ELF-1 (cell line): ENCODE results near the gene TMEM40.
"Not testable (repeated sequence)": the region's sequence is repeated elsewhere in the genome, so short reads cannot be mapped to it uniquely, and the experiment has no call there.

ENCODE experiments used
- DNase-seq: peaks from one replicate; pipeline ENCODE4 v3.0.0-alpha.2; 2016; ENCODE audit warnings: low read depth, low spot score

TMEM40 gene

DNA sequence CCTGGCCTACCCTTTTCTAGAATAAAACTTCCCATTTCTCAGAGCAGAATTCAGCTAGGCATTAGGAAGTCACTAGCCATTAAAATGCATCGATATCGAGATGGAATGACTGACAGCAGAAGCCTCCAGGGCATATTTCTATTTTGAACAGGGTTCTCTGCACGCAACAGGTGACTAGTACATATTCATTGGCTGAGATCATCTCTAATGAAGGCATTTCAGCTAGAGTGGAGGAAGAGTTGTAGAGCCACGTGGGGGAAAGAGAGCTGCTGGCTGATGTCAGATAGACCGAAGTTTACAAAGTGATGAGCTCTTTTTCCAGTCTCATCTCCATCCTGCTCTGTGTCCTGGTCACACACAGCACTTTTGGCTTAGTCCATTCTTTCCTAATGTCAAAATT lies 7.5 kb downstream of the TMEM40 start:
- DNase-seq: no peak

DNA sequence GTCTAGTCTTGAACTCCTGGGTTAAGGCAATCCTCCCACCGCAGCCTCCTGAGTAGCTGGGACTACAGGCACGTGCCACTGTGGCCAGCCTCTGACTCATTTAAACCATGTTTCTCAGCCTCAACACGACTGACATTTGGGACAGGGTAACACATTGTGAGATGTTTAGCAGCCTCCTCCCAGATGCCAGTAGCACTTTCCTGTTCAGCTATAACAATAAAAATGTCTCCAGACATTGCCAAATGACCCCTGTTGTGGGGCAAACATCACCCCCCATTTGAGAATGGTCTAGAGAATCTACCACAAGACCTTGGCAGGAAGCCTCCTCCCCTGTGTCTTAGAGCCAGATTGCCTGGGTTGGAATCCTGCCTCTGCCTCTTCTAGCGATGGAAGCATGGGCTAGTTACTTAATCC lies 8.4 kb downstream of the TMEM40 start:
- DNase-seq: no peak

DNA sequence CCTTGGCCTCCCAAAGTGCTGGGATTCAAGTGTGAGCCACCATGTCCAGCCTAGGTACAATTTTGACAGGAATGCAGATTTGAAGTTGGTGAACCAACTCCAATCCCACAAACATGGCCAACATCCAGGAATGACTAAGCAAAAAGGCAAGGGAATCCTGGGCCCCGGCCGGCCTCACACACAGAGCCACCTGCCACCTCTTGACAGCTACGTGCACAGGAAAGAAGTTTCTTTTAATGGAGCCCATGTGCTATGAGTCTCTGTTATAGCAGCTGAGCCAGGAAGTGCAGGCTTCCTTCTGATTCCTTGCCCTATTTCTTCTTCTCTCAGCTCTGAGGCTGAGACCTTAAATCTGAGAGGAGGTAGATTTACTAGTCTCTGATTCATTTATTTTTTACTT lies 8.8 kb downstream of the TMEM40 start:
- no peak for DNase-seq

DNA sequence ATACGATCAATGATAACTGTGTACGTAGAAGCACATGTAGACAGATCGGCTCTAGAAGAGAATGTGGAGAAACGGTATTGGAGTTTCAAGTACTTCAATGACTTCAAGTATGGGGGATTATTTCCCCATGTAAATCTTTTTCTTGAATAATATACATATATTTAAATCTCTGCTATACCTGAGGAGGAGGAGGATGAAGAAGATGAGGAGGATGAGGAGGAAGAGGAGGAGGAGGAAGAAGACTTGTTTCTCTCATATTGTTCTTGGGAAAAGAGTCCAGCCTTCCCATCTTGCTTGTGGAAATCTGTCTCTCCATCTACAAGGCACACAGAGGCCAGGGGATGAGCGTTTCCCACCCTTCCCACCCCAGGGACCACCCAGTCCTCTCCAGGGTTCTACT lies 10.6 kb downstream of the TMEM40 start:
- no peak for DNase-seq

DNA sequence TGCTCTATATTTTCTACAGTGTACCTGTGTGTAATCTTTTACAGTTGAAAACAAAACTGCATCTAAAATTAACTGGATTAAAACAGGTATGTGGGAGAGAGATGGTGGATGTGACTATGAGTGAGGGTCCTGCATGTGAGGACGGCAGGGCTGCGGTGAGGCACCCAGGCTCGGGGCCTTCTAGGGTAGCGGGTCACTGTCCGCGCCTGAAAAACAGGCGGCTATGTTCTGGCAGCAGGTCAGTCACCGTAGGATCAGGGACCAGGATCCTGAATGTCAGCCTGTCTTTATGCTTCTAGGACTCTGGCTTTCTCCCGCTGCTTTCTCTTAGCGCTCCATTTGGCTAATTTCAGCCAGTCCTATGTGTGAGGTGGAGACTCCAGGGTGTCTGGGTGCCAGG lies 12.6 kb downstream of the TMEM40 start:
- no peak for DNase-seq

DNA sequence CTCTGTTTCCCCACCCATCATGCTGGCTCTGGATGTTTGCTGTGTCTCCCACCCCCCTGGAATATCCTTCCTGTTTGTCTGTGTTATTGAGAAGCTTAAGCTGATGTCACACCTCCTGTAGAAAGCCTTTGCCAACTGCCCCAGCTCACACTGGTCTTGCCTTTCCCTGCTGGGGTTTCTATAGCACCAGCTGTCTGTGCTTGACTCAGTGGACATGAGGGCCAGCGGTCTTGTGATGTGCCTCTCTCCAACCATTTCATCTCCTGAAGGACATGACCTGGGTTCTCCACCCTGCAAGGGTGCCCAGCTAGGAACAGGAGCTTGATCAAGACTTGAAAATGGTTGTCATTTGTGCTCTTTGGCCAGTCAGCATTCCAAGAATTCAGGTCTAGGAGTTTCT lies 14.7 kb downstream of the TMEM40 start:
- no peak for DNase-seq

DNA sequence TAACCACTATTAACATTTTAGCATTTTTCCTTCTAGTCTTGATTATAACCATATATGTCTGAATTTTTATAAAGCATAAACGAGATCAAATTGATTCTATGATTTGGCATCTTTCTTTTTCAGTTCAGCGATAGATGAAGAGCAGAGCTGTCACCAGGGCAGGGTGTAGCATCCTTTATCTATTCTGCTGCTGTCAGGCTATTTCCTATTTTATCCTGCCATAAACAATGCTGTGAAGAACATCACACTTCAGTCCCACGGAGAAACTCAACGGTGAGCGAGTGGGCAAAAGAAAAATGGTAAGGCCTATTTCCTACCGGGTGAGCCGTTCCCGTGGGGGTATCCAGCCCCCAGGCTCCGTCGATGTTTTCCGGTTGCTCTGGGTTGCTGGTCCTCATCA lies 15.5 kb downstream of the TMEM40 start:
- DNase-seq: no peak

DNA sequence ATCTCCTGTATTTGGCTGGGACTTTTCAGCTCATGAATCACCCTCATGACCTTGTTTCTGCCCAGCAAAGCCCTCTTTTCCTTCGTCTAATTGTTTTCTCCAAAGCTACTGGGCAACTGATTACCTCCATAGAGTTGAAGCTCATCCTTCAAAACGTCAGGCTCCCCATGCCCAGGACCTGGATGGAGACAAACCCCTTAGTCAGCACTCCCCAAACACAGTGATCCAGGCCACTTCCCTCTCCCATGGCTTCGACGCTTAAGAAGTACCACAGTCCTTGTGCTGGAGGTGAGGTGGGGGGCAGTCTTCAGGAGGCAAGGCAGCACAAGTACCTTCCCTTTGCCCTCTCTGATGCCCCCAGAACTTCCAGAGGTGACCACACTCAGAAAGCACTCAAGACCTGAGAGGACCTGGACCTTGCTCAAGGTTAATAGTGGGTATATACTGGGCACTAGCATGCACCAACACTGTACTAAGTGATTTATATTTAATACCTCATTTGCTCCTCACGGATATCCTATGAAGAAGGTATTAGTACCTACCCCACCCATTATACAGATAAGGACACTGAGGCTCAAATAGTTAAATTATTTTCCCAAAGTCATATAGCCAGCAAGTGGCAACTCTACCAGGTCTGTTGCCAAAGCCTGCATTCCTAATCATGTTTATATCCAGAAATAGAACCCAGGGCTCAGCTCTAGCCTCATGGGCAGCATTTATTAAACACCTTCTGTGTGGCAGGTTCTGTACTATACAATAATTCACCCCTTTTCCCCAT lies 16.5 kb downstream of the TMEM40 start:
- no peak for DNase-seq

DNA sequence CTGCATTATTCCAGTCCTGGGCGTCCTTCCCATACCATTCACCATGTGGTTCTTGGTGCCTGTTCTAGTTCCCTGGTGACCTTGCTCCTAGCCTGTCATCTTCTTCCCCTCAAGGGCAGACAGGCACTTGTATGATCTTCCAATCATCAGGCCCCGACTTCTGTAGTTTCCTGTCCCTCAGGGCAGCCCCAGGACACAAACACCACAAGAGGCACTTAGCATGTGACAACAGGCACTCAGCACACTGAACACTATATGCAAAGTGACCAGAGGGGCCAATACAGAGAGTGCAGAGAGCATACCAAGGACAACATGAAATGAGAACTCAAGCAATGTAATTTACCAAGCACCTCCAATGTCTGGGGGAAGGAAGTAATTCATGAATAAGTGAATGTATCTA lies 17.9 kb downstream of the TMEM40 start:
- DNase-seq: peak; percentile 68

DNA sequence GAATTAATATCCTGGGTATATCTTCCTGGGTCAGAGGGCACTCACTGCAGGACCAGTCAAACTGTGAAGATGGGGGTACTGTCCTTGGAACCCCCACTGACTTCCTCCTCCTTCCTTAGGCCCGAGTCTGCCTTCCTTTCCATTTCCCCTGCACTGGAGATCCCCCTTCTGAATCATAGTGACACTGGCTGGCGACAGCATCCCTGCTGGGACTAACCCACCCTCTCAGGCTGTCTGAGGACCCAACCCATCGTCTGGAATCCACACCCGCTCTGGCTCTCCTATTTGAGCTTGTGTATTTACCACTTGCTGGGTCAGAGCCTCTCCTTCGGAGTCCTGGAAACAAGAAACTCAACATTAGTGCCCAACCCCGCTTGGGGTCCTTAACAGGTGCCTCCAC lies 21.2 kb downstream of the TMEM40 start:
- DNase-seq: peak; percentile 34

DNA sequence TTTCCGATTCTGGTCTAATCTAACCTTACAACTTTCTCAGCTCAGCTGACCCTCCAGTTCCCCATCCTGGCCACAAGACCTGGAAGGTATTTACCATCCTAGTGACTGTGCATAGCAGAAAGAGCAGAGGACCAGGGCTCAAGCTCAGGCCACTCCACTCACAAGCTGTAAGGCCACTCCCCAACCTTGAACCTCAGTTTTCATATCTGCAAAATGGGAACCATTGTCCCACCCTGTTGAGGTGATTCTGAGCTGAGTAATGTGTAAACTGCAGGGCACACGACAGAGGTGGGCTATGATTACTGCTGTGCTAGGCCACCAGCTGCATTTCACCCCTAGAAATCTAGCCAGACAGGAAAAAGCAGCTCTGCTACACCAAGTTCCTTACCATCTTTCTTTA lies 21.7 kb downstream of the TMEM40 start:
- no peak for DNase-seq

DNA sequence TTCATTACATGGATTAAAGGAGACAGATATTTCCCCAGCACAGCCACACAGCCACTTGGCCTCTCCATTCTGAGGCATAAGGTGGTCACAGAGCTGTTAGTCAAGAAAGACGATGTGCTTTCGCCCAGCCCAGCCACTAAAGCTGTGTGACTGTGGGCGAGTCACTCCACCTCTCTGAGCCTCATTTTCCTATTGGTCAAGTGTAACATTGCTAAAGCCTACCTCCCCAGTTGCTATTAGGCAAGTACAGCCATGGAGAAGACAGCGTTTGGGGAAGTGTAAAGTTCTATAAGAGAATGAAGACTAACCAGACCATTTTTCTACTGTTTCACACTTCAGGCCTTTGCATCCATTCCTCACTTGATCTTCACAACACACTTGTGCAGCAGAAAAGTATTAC lies 24.1 kb downstream of the TMEM40 start:
- DNase-seq: no peak

DNA sequence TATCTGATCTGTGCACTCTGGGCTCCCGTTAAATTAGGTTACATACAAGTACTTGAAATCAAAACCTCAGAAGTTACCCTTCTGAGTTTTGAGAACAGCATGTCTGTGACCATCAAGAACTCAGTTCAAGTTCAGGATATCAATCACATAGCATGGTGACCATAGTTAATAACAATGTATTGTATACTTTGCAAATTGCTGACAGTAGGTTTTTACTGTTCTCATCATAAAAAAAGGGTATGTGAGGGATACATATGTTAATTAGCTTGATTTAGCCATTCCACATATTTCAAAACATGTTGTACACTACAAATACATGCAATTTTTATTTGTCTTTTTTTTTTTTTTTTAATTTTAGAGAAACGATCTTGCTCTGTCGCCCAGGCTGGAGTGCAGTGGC lies 25.5 kb downstream of the TMEM40 start:
- DNase-seq: no peak

DNA sequence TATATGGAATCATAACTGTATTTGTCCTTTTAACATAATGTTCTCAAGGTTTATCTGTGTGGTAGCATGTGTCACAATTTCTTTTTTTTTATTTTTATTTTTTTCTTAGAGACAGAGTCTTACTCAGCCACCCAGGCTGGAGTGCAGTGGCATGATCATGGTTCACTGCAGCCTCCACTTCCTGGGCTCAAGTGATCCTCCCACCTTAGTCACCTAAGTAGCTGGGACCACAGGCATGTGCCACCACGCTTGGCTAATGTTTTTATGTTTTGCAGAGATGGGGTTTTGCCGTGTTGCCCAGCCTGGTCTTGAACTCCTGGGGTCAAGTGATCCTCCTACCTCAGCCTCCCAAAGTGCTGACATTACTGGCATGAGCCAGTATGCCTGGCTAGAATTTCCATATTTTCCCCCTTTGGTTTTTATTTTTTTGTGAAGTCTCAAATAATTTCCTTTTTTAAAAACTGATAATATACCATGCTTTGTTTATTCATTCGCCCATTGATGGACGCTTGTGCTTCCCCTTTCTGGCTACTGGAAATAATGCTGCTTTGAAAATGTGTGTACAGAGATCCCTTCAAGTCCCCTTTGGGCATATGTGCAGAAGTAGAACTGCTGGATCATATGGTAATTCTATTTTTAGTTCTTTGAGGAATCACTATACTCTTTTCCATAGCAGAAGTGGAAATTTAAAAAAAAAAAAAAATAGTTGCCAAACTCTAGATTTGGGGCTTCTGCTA lies 28.4 kb downstream of the TMEM40 start:
- no peak for DNase-seq

DNA sequence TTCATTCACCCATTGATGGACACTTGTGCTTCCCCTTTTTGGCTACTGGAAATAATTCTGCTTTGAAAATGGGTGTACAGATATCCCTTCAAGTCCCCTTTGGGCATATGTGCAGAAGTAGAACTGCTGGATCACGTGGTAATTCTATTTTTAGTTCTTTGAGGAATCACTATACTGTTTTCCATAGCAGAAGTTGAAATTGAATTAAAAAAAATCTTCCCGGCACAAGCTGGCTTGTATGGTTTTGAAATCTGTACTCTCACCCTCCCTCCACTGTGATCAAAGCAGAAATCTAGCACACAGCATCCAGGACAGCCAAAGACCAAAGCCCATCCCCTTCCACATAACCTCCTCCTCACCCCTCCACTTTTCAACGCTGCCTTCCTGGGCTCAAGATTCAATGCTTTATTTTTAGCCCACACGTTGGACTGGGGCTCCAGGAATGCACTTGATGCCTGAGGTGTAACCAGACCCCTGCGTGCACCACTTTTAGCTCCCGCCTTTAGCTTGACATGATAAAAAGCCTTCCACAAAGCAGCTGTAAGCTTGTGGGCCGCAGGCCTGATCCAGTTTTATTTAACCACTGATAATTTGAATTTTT lies 29.9 kb downstream of the TMEM40 start:
- peak; percentile 28 for DNase-seq

DNA sequence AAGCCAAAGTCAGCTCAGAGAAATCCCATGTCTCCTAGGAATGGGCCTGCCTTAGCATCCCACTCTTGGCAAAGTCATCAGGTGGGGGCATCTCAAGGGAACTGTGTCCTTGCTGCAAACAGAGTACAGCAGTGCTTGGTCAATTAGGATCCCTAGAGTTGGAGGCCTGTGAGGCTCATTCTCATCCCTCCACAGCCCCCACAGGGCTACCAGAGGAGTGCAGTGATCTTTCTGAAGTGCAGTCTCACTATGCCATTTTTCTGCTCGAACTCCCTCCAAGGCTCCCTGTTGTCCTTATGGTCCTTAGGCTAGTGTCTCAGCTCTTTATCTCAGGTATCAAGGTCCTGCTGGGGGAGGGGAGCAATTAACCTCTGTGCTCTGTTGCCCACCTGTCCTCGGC lies 31.1 kb downstream of the TMEM40 start:
- no peak for DNase-seq

DNA sequence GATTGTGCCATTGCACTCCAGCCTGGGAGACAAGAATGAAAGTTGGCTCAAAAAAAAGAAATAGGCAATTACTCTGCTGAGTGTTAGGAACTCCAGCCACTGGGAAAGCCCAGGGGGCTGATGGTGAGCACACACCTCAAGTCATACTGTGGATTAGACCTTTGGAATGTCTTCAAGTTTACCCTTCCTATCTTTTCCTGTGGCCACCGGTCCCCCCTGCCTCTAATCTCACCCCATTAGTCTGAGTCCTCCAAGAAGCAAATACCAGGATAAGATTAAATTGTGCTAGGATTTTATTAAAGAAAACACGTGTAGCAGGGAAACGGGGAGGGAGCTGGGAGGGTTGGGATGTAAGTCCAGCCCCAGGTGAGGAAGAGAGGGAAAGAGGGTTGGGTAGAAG lies 31.6 kb downstream of the TMEM40 start:
- no peak for DNase-seq

DNA sequence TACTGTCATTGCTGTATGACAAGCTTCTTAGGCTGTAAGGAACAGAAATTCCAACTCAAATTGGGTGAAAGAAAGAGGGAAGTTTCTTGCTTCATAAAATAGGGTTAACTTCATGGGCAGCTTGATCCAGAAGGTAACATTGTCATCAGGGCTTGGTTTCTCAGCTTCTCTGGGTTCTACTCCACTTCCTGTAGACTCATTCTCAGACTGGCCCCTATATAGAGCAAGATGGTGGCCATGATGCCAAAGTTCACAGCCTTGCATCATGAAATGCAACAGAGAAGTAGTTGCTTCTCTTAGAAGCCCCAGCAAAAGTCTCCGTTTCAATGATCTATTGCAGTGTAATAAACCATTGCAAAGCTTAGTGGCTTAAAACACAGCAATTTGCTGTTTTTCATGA lies 33.6 kb downstream of the TMEM40 start:
- no peak for DNase-seq

DNA sequence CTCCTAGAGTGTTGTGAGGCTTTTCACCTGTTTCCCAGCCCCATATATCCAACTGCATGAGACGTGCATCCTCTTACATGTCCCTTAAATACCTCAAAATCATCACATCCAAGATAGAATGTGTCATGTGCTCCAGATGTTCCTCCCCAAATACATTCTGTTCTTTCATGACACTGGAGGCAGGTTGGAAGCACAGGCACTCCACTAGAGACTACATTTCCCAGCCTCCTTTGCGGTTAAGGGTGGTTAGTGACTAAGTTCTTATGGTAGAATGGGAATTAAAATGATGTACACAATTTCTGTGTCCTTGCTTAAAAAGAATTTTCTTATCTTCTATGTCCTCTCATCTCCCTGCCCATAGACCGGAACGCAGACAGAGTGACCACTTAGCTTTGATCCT lies 34.3 kb downstream of the TMEM40 start:
- DNase-seq: no peak

DNA sequence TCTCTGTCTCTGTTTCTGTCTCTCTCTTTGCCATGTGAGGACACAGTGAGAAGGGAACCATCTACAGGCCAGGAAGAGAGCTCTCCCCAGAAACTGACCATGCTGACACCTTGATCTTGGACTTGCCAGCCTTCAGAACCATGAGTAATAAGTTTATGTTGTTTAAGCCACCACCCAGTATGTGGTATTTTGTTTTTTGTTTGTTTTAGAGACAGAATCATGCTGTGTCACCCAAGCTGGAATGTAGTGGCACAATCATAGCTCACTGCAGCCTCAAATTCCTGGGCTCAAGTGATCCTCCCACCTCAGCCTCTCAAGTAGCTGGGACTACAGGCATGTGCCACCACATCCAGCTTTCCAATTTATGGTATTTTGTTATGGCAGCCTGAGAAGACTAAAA lies 35.7 kb downstream of the TMEM40 start:
- not testable (repeated sequence) for DNase-seq

DNA sequence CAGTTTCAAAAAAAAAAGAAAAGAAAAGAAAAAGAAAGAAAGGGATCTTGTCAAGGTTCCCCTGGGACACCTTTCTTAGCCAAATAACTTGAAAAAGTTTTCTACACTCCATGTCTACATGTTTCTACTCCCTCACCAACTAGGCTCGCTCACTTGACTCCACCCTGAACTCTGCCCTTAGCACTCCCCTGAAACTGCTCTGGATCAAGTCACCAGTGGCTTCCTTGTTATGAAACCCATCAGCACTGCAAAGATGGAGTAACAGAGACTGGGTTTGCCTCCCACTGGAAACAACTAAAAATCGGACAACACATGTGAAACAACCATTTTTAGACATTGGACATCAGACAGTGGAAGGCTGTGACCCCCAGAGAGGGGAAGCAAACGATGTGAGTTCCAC lies 36.8 kb downstream of the TMEM40 start:
- DNase-seq: no peak

DNA sequence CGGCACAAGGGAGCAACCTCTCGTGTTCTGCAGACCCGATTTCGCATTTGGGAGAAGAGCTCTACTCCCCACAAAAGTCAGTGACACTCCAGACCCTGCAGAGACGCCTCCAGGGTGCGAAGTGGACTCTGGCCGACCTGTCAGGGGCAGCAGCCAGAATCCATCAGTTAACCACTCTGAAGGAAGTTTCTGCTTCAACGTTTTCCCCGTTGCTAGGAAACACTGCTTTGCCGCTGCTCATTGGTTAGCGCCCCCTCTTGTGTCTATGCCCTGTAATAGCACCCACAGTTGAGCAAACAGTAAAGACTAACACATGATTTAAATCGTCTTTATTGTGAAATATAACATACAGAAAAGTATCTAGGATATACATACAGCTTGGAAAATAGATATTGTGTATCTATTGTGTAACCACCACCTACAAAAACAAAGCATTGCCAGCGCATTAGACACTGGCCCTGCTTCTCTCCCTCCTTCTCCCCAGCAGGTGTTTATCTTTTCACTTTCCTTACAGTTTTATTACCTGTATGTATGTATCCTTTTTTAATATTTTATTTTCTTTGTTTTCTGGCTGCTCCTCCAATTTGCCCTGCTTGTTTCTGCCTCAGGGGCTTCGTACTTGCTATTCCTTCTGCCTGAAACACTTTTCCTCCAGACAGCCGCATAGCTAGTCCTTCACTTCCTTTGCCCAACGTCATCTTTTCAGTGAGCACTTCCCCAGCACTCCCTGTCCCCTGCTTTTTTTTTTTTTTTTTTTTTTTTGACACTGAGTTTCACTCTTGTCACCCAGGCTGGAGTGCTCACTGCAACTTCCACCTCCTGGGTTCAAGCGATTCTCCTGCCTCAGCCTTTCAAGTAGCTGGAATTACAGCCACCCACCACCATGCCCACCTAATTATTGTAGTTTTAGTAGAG lies 38.8 kb downstream of the TMEM40 start:
- peak; percentile 82 for DNase-seq
